Activated T-helper 1 cell treated with anti-CD3 and anti-CD28 coated beads, Interleukin-12 subunit alpha, Interleukin-12 subunit beta, Interleukin-2, Interleukin-4 antibody, amounts not matched to agents 30 ng/mL and 10 ng/mL and 1 ng/mL, durations not matched to agents 14 hours and 24 hours and 36 hours (primary cell): Measurements from ENCODE around the gene CFAP251. TPM values are rescaled to one million over a fixed set of nuclear protein-coding genes. Genes with fewer than 3 reads are reported as not detected.

Experiments
- DNase-seq: peaks from one replicate; pipeline ENCODE4 v3.0.0; 2021; ENCODE audit warnings: low spot score
- H3K27ac Mint-ChIP-seq: one replicate; pipeline ENCODE4 v1.8.0; 2021; ENCODE audit warnings: mild to moderate bottlenecking, mixed read lengths
- H3K27me3 Mint-ChIP-seq: one replicate; pipeline ENCODE4 v1.8.0; 2022; ENCODE audit warnings: mild to moderate bottlenecking, moderate library complexity, mixed read lengths; ENCODE audit not compliant: insufficient read depth
- H3K36me3 Mint-ChIP-seq: one replicate; pipeline ENCODE4 v1.8.0; 2021; ENCODE audit warnings: low read depth, mixed read lengths
- H3K4me1 Mint-ChIP-seq: one replicate; pipeline ENCODE4 v1.8.0; 2021; ENCODE audit warnings: low read depth, mixed read lengths
- H3K4me3 Mint-ChIP-seq: one replicate; pipeline ENCODE4 v1.8.0; 2021; ENCODE audit warnings: mild to moderate bottlenecking, moderate library complexity, mixed read lengths
- H3K9me3 Mint-ChIP-seq: one replicate; pipeline ENCODE4 v1.8.0; 2021; ENCODE audit warnings: mixed read lengths
- intact Hi-C: fragments of 100-400 bp; cut with micrococcal nuclease; formaldehyde crosslinking; loops from one replicate; pipeline ENCODE4 v1.15.1; 2024
- total RNA-seq: library from RNA; stranded (reverse); gene quantifications from 2 replicates; pipeline ENCODE4 v1.2.3, GENCODE V29; 2022

The CFAP251 gene
- total RNA-seq, 1 donor from 2014 or later: 0.65 TPM

GRCh38 chr12:121937654-121938053 is 19.3 kb downstream of the CFAP251 start:
- Mint-ChIP-seq H3K9me3 (no peaks in the 10 kb centered on the region), H3K36me3 (peaks cover 2% of the 10 kb centered on the region), H3K4me3 (no peak overlapping the region), H3K27ac (no peak overlapping the region), H3K4me1 (peaks cover 5% of the 10 kb centered on the region), H3K27me3 (peaks cover 4% of the 10 kb centered on the region)
- intact Hi-C loops: no loop called here
- no peak for DNase-seq

- no peaks in the 10 kb centered on the region for H3K9me3 Mint-ChIP-seq
- peaks cover 5% of the 10 kb centered on the region for H3K4me1 Mint-ChIP-seq
- H3K36me3 Mint-ChIP-seq: peaks cover 2% of the 10 kb centered on the region
- no peak overlapping the region for H3K27ac Mint-ChIP-seq
- intact Hi-C loops: no loop called here
- H3K27me3 Mint-ChIP-seq: peaks cover 4% of the 10 kb centered on the region
- no peak overlapping the region for H3K4me3 Mint-ChIP-seq
- DNase-seq: no peak
These were observed 20.8 kb downstream of the CFAP251 start for GRCh38 chr12:121939186-121939585.

GRCh38 chr12:121939992-121940766 is 21.8 kb downstream of the CFAP251 start:
- Mint-ChIP-seq H3K9me3 (no peaks in the 10 kb centered on the region), H3K4me3 (no peak overlapping the region), H3K36me3 (peaks cover 2% of the 10 kb centered on the region), H3K27me3 (peaks cover 4% of the 10 kb centered on the region), H3K27ac (no peak overlapping the region), H3K4me1 (peaks cover 5% of the 10 kb centered on the region)
- intact Hi-C loops: no loop called here
- no peak for DNase-seq

- DNase-seq: no peak
- Mint-ChIP-seq H3K27ac (no peak overlapping the region), H3K4me3 (no peak overlapping the region), H3K9me3 (no peaks in the 10 kb centered on the region), H3K27me3 (peaks cover 4% of the 10 kb centered on the region), H3K36me3 (peaks cover 2% of the 10 kb centered on the region), H3K4me1 (peaks cover 5% of the 10 kb centered on the region)
- intact Hi-C loops: no loop called here
These were observed 23.8 kb downstream of the CFAP251 start for GRCh38 chr12:121942145-121942718.

- Mint-ChIP-seq H3K4me3 (no peak overlapping the region), H3K4me1 (no peaks in the 10 kb centered on the region), H3K36me3 (no peaks in the 10 kb centered on the region), H3K9me3 (no peaks in the 10 kb centered on the region), H3K27me3 (peaks cover 4% of the 10 kb centered on the region), H3K27ac (no peak overlapping the region)
- intact Hi-C loops: no loop called here
- no peak for DNase-seq
These were observed 25.5 kb downstream of the CFAP251 start for GRCh38 chr12:121943926-121944325.

GRCh38 chr12:121946313-121947025 is 28.1 kb downstream of the CFAP251 start:
- no peaks in the 10 kb centered on the region for H3K4me1 Mint-ChIP-seq
- no peaks in the 10 kb centered on the region for H3K27me3 Mint-ChIP-seq
- H3K36me3 Mint-ChIP-seq: no peaks in the 10 kb centered on the region
- H3K9me3 Mint-ChIP-seq: no peaks in the 10 kb centered on the region
- DNase-seq: no peak
- intact Hi-C loops: no loop called here
- no peak overlapping the region for H3K27ac Mint-ChIP-seq
- no peak overlapping the region for H3K4me3 Mint-ChIP-seq

- no peaks in the 10 kb centered on the region for H3K36me3 Mint-ChIP-seq
- H3K27me3 Mint-ChIP-seq: peaks cover 8% of the 10 kb centered on the region
- H3K9me3 Mint-ChIP-seq: no peaks in the 10 kb centered on the region
- H3K4me3 Mint-ChIP-seq: no peak overlapping the region
- no peak overlapping the region for H3K27ac Mint-ChIP-seq
- intact Hi-C loops: no loop called here
- DNase-seq: no peak
- no peaks in the 10 kb centered on the region for H3K4me1 Mint-ChIP-seq
These were observed 29.6 kb downstream of the CFAP251 start for GRCh38 chr12:121947981-121948380.

- intact Hi-C loops: no loop called here
- H3K4me1 Mint-ChIP-seq: no peaks in the 10 kb centered on the region
- DNase-seq: no peak
- H3K27me3 Mint-ChIP-seq: peaks cover 10% of the 10 kb centered on the region
- no peak overlapping the region for H3K4me3 Mint-ChIP-seq
- H3K36me3 Mint-ChIP-seq: no peaks in the 10 kb centered on the region
- peaks cover 4% of the 10 kb centered on the region for H3K9me3 Mint-ChIP-seq
- no peak overlapping the region for H3K27ac Mint-ChIP-seq
These were observed 31.4 kb downstream of the CFAP251 start for GRCh38 chr12:121949648-121950397.

- Mint-ChIP-seq H3K9me3 (peaks cover 4% of the 10 kb centered on the region), H3K36me3 (no peaks in the 10 kb centered on the region), H3K27ac (no peak overlapping the region), H3K27me3 (peaks cover 10% of the 10 kb centered on the region), H3K4me1 (no peaks in the 10 kb centered on the region), H3K4me3 (no peak overlapping the region)
- intact Hi-C loops: no loop called here
- DNase-seq: no peak
These were observed 34.8 kb downstream of the CFAP251 start for GRCh38 chr12:121953117-121953692.

- Mint-ChIP-seq H3K27ac (no peak overlapping the region), H3K36me3 (no peaks in the 10 kb centered on the region)
These were observed 35.3 kb downstream of the CFAP251 start for GRCh38 chr12:121953695-121954094.

GRCh38 chr12:121955258-121956237 is 37.2 kb downstream of the CFAP251 start:
- no peak for DNase-seq
- no peaks in the 10 kb centered on the region for H3K4me1 Mint-ChIP-seq
- intact Hi-C loops: no loop called here
- no peak overlapping the region for H3K4me3 Mint-ChIP-seq
- H3K27me3 Mint-ChIP-seq: peaks cover 10% of the 10 kb centered on the region
- no peak overlapping the region for H3K27ac Mint-ChIP-seq
- H3K36me3 Mint-ChIP-seq: no peaks in the 10 kb centered on the region
- peaks cover 4% of the 10 kb centered on the region for H3K9me3 Mint-ChIP-seq

More at GRCh38 chr12:121953695-121954094, 35.3 kb downstream of the CFAP251 start:
- intact Hi-C loops: no loop called here
- DNase-seq: no peak
- Mint-ChIP-seq H3K9me3 (peaks cover 4% of the 10 kb centered on the region), H3K4me3 (no peak overlapping the region), H3K27me3 (peaks cover 10% of the 10 kb centered on the region), H3K4me1 (no peaks in the 10 kb centered on the region)
